Smooth muscle cell (in vitro differentiated cells): ENCODE data around the gene ADCY5. TPM values are rescaled to one million over a fixed set of nuclear protein-coding genes. Genes with fewer than 3 reads are reported as not detected.

ENCODE experiments used
- DNase-seq: peaks from one replicate; lab custom pipeline; 2025; ENCODE audit not compliant: unreplicated experiment; lab: John Stamatoyannopoulos, UW
- H2AFZ ChIP-seq: fragments of 200-600 bp; sonication (generic); 2 replicates; pipeline ENCODE4 v1.6.0; 2016; ENCODE audit warnings: antibody characterized with exemption, low read depth, mild to moderate bottlenecking
- H3F3A ChIP-seq: fragments of 200-600 bp; sonication (generic); 2 replicates; pipeline ENCODE4 v1.6.0; 2017; ENCODE audit warnings: antibody characterized with exemption, low read depth
- H3K27ac ChIP-seq: fragments of 200-600 bp; sonication (generic); 2 replicates; pipeline ENCODE4 v1.5.1; 2016; ENCODE audit warnings: low read depth, mild to moderate bottlenecking
- H3K27me3 ChIP-seq: fragments of 200-600 bp; sonication (generic); 2 replicates; pipeline ENCODE4 v1.6.1; 2016; ENCODE audit warnings: low read depth, mild to moderate bottlenecking
- H3K36me3 ChIP-seq: fragments of 200-600 bp; sonication (generic); 2 replicates; pipeline ENCODE4 v1.5.1; 2016; ENCODE audit warnings: low read depth
- H3K4me1 ChIP-seq: fragments of 200-600 bp; sonication (generic); 2 replicates; pipeline ENCODE4 v1.5.1; 2016; ENCODE audit warnings: low read depth
- H3K4me2 ChIP-seq: fragments of 200-600 bp; sonication (generic); 2 replicates; pipeline ENCODE4 v1.6.0; 2016; ENCODE audit warnings: mild to moderate bottlenecking
- H3K4me3 ChIP-seq: fragments of 200-600 bp; sonication (generic); 2 replicates; pipeline ENCODE4 v1.5.1; 2016; ENCODE audit warnings: mild to moderate bottlenecking
- H3K79me2 ChIP-seq: fragments of 200-600 bp; sonication (generic); 2 replicates; pipeline ENCODE4 v1.6.0; 2016; ENCODE audit warnings: low read depth, mild to moderate bottlenecking
- H3K9ac ChIP-seq: fragments of 200-600 bp; sonication (generic); 2 replicates; pipeline ENCODE4 v1.6.0; 2016; ENCODE audit warnings: low read depth
- H3K9me3 ChIP-seq: fragments of 200-600 bp; sonication (generic); replicated peaks from 2 replicates; pipeline ENCODE4 v1.5.1; 2016; ENCODE audit warnings: low read depth
- H4K20me1 ChIP-seq: fragments of 200-600 bp; sonication (generic); 2 replicates; pipeline ENCODE4 v1.6.0; 2016; ENCODE audit warnings: low read depth
- CTCF ChIP-seq: fragments of 200-600 bp; sonication (generic); IDR thresholded peaks from 2 replicates; pipeline ENCODE4 v1.5.1; 2017; ENCODE audit warnings: borderline replicate concordance, mild to moderate bottlenecking, antibody characterized with exemption; ENCODE audit not compliant: insufficient read depth, poor library complexity, severe bottlenecking
- WGBS: methylation state at CpG from one replicate; pipeline ENCODE4 v1.1.7; 2016; ENCODE audit warnings: low lambda C conversion rate; 5-methylcytosine and 5-hydroxymethylcytosine counted together
- polyA plus RNA-seq: library from polyadenylated mRNA; unstranded; fragments of >200 nt; fragmentation: Nextera tagmentation; extraction: Ambion mirVana; gene quantifications from 2 replicates; pipeline ENCODE4 v1.2.1, GENCODE V29; 2016
- total RNA-seq: library from RNA; depleted of rRNA; stranded (reverse); fragments of >200 nt; gene quantifications from 2 replicates; pipeline ENCODE4 v1.2.3, GENCODE V29; 2014

ADCY5 gene
- total and polyA plus RNA-seq, 2 experiments from 2014 or later: 0.50 to 0.58 TPM

GRCh38 chr3:123290107-123290930 lies 158.6 kb downstream of the ADCY5 start:
- H3K4me2 ChIP-seq: no peak overlapping the region
- no peaks in the 10 kb centered on the region for H3F3A ChIP-seq
- no peaks in the 10 kb centered on the region for H3K36me3 ChIP-seq
- H4K20me1 ChIP-seq: no peaks in the 10 kb centered on the region
- no peak overlapping the region for H3K9ac ChIP-seq
- TF ChIP-seq CTCF: no peak
- WGBS: 91% methylated on average over 13 of the region's 13 CpGs
- no peaks in the 10 kb centered on the region for H3K4me1 ChIP-seq
- no peaks in the 10 kb centered on the region for H3K9me3 ChIP-seq
- no peaks in the 10 kb centered on the region for H3K79me2 ChIP-seq
- H3K4me3 ChIP-seq: no peak overlapping the region
- DNase-seq: no peak
- no peak overlapping the region for H3K27ac ChIP-seq
- H2AFZ ChIP-seq: no peak overlapping the region
- H3K27me3 ChIP-seq: no peaks in the 10 kb centered on the region

- DNase-seq: no peak
- no peaks in the 10 kb centered on the region for H3K9me3 ChIP-seq
- H3K9ac ChIP-seq: no peak overlapping the region
- no peak overlapping the region for H3K4me3 ChIP-seq
- H3K4me2 ChIP-seq: no peak overlapping the region
- no peak overlapping the region for H2AFZ ChIP-seq
- H3F3A ChIP-seq: no peaks in the 10 kb centered on the region
- H4K20me1 ChIP-seq: no peaks in the 10 kb centered on the region
- TF ChIP-seq CTCF: no peak
- no peaks in the 10 kb centered on the region for H3K4me1 ChIP-seq
- H3K79me2 ChIP-seq: no peaks in the 10 kb centered on the region
- no peaks in the 10 kb centered on the region for H3K27me3 ChIP-seq
- H3K27ac ChIP-seq: no peak overlapping the region
- no peaks in the 10 kb centered on the region for H3K36me3 ChIP-seq
- 97% methylated on average over 20 of the region's 20 CpGs for WGBS
These were observed 159.3 kb downstream of the ADCY5 start for GRCh38 chr3:123289391-123290106.

GRCh38 chr3:123287962-123288302 lies 161.0 kb downstream of the ADCY5 start:
- TF ChIP-seq CTCF: no peak
- Histone ChIP-seq H3K4me1 (no peaks in the 10 kb centered on the region), H3F3A (no peaks in the 10 kb centered on the region), H3K4me3 (no peak overlapping the region), H3K9me3 (no peaks in the 10 kb centered on the region), H3K36me3 (no peaks in the 10 kb centered on the region), H2AFZ (no peak overlapping the region), H3K79me2 (no peaks in the 10 kb centered on the region), H3K27ac (no peak overlapping the region), H3K4me2 (no peak overlapping the region), H4K20me1 (no peaks in the 10 kb centered on the region), H3K9ac (no peak overlapping the region), H3K27me3 (no peaks in the 10 kb centered on the region)
- DNase-seq: no peak
- WGBS: 81% methylated on average over 6 of the region's 6 CpGs
